Fibroblast of mammary gland (primary cell): ENCODE measurements around the gene TLL2.

Experiments
- DNase-seq: peaks from one replicate; pipeline ENCODE4 v3.0.0-alpha.2; 2010; ENCODE audit warnings: low read depth
- H3K4me3 ChIP-seq: 2 replicates; pipeline ENCODE4 v1.5.1; 2011; ENCODE audit warnings: low read depth, mild to moderate bottlenecking, low read length, moderate library complexity; ENCODE audit not compliant: control insufficient read depth
- CTCF ChIP-seq: conservative IDR thresholded peaks from 2 replicates; pipeline ENCODE4 v1.5.1; 2011; ENCODE audit warnings: low read depth, low read length, inconsistent platforms; ENCODE audit not compliant: control insufficient read depth, insufficient read depth

Gene TLL2

DNA sequence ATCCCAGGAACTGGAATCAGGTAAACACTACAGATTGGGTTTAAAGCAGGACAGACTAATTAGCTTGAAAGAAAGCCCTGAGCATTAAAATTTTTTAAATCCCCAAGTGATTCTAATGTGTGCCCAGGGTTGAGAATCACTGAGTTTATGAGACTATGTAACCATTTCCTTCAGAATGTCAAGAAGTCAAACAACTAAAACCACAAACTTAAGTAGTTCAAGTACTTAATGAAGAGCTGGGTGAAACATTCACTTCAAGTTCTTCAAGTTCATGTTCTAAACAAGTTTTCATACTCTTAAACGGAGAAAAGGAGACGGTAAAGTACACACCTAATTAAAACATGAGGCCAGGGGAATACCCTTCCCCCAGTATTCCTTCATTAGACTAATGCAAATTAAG is 28.2 kb upstream of the TLL2 start:
- no peak for TF ChIP-seq CTCF
- DNase-seq, result no peak
- H3K4me3 ChIP-seq, result no peak overlapping the region

GRCh38 chr10:96540240-96540639 is 26.5 kb upstream of the TLL2 start:
- TF ChIP-seq CTCF, result no peak
- no peak overlapping the region for H3K4me3 ChIP-seq
- no peak for DNase-seq

DNA sequence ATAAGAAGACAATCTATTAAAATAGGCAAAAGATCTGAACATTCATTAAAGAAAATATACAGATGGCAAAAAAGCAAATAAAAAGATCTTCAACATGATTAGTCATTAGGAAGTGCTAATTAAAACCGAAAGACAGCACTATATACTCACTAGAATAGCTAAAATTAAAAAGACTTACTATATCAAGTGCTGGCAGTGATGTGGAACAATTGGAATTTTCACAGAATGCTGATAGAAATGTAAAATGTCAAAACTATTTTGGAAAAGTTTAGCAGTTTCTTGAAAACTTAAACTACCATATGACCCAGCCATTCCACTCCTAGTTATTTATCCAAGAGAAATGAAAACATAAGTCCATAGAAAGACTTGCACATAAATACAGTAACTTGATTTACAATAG is 25.0 kb upstream of the TLL2 start:
- DNase-seq, result no peak
- TF ChIP-seq CTCF, result no peak
- H3K4me3 ChIP-seq, result no peak overlapping the region

GRCh38 chr10:96536129-96536528 is 22.4 kb upstream of the TLL2 start:
- TF ChIP-seq CTCF, result no peak
- no peak for DNase-seq
- H3K4me3 ChIP-seq, result no peak overlapping the region

DNA sequence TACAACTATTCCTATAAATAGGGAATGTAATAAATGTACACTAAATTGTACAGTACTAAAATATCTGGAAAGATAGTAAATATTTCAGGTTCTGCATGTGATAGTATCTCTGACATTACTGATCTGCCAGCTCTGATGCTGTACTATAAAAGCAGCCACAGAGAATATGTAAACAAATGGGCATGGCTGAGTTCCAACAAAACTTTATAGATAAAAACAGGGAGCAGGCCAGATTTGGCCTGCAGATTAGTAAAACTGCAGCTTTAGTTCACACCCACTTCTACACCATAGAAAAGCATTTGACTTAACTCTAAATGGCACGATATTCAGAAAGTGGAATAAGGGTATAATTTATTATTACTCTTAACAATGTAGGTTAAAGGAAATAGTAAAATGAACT is 18.8 kb upstream of the TLL2 start:
- no peak for DNase-seq
- TF ChIP-seq CTCF, result no peak
- no peak overlapping the region for H3K4me3 ChIP-seq

DNA sequence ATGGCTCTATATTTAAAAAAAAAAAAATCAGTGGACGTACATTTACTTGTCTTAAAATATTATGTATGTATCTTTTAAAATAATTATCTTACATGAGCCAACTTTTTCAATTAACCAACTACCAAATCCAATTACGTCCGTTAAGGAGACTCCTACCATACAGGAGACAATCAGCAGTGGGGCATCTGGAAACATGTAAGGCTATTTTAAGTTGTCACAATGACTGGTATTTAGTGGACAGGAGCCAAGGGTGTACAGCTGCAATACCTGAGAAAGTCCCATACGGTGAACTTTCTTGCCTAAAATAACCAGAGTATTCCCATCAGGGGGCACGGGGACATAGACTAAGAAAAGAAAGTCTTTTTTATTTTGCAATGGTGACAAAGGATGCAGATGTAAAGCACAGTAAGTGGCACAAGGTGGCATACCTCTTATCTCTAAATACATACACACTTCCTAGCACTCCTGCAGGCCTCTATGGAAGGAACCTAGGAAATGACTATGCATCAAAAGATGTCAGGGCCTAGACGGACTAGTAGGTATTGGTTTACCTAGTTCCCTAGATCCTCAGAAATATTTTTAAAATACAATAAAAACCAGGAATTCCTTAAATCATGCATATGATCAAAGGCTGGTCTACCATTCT is 16.0 kb upstream of the TLL2 start:
- no peak for TF ChIP-seq CTCF
- no peak overlapping the region for H3K4me3 ChIP-seq
- DNase-seq, result no peak

DNA sequence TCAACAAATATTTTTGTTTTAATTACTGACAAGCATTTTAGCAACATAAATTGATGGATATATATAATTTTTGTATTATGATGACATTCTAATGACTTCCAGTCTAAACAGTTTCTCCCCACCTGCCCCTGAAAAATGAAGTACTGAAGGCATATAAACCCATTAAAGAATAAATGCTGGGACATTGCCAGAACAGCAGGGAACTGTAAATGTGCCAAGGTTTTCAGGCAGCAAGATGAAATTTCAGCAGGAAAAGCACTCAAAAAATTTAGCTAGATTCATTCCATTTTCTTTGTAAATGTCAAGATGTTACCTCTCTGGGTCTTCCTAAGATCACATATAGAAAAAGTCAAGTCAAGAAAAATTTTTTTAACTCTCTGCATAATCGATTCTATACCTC is 11.0 kb upstream of the TLL2 start:
- DNase-seq, result no peak
- H3K4me3 ChIP-seq, result no peak overlapping the region
- no peak for TF ChIP-seq CTCF
